Ovary (tissue), 9 donors: ENCODE results near the gene SYNGR4. TPM values are rescaled to one million over a fixed set of nuclear protein-coding genes. Genes with fewer than 3 reads are reported as not detected.

Experiments used
- DNase-seq, 5 donors: peaks; one replicate each; pipeline ENCODE4 v3.0.0-alpha.2; 2019 to 2020
- H3K27ac ChIP-seq, 2 donors: fragments of 200-600 bp; one replicate each; pipeline versions ENCODE4 v1.5.1 to v1.8.0; 2019 to 2022
- H3K27me3 ChIP-seq: fragments of 200-600 bp; one replicate; pipeline ENCODE4 v1.8.0; 2022
- H3K36me3 ChIP-seq: fragments of 200-600 bp; sonication (generic); one replicate; pipeline ENCODE4 v1.5.1; 2019
- H3K4me1 ChIP-seq: one replicate; pipeline ENCODE4 v1.8.1; 2013; ENCODE audit warnings: mild to moderate bottlenecking, moderate library complexity; ENCODE audit not compliant: insufficient read depth
- H3K4me3 ChIP-seq: fragments of 200-600 bp; sonication (generic); one replicate; pipeline ENCODE4 v1.5.1; 2017
- H3K9me3 ChIP-seq, 2 donors: fragments of 200-600 bp in 1 of 2; sonication (generic) in 1 of 2; one replicate each; pipeline versions ENCODE4 v1.5.1 to v1.8.1; 2013 to 2019; ENCODE audit warnings: mild to moderate bottlenecking in 1 of 2, moderate library complexity in 1 of 2
- CTCF ChIP-seq, 3 donors: fragments of 450-650 bp in 2 of 3; fragments of 200-600 bp in 1 of 3; IDR thresholded peaks; one replicate each; pipeline versions ENCODE4 v1.5.1 to v1.8.0; 2016 to 2022; ENCODE audit warnings: antibody characterized with exemption in 3 of 3, mild to moderate bottlenecking in 1 of 3
- EP300 ChIP-seq: sonication (generic); formaldehyde crosslinking; IDR thresholded peaks from one replicate; pipeline ENCODE4 v1.6.1; 2017; ENCODE audit warnings: antibody characterized with exemption
- POLR2A ChIP-seq: fragments of 450-650 bp; IDR thresholded peaks from one replicate; pipeline ENCODE4 v1.6.1; 2017; ENCODE audit warnings: antibody characterized with exemption, mild to moderate bottlenecking, moderate library complexity
- WGBS, 3 donors: extraction: QIAGEN DNeasy Blood & Tissue Kit in 1 of 3; methylation state at CpG; one replicate each; pipeline versions ENCODE4 v1.1.5 to v1.1.7; 2013 to 2017; 5-methylcytosine and 5-hydroxymethylcytosine counted together
- intact Hi-C, 4 donors: fragments of 100-400 bp; cut with DNase I; formaldehyde crosslinking; loops; one replicate each; pipeline versions ENCODE4 v1.11.0 to v1.15.1; 2022 to 2023
- polyA plus RNA-seq, 2 donors: library from polyadenylated mRNA; stranded (reverse); fragments of 200-250 nt in 1 of 2; fragments of 350-450 nt in 1 of 2; fragmentation: Illumina TruSeq in 1 of 2; extraction: RNeasy Lipid Tissue Mini Kit (QIAGEN cat#74804) in 1 of 2; gene quantifications; one replicate each; pipeline ENCODE4 v1.2.3, GENCODE V29; 2013 to 2014
- total RNA-seq, 7 donors: library from RNA; depleted of rRNA in 2 of 7; stranded (reverse); fragments of >200 nt in 2 of 7; fragmentation: NEBNext Ultra II Directional in 3 of 7; extraction: Animal tissue kit (Norgen Biotek cat#: 25700) in 3 of 7; gene quantifications; one replicate each; pipeline versions ENCODE4 v1.1.0 to v1.2.4, GENCODE V29; 2016 to 2023
- donor health status: DM: no; HTN: no; CAD: no; lungs with moderate emphysema.
- donor health status: DM: no; HTN: no; CAD: no.
- donor health status: Bipolar disorder and iron deficiency.
- donor health status: DM: yes; HTN: yes; CAD: no.
- donor health status: DM: no; HTN: no; CAD: no.
- donor health status: DM: yes; HTN: yes; CAD: no.

Gene SYNGR4
- total and polyA plus RNA-seq, 9 donors = not detected

- DNase-seq = peak in 2 of 5 donors; percentile 87
- H3K36me3 ChIP-seq = no peaks in the 10 kb centered on the region
- intact Hi-C loops = no loop called here
- H3K9me3 ChIP-seq = no peaks in the 10 kb centered on the region
- TF ChIP-seq CTCF (IDR thresholded peaks at IDR 0.05) (no peak), POLR2A (no peak), EP300 (no peak)
- peak overlapping the region; percentile 74 for H3K4me3 ChIP-seq
- 0 to 2% (median 1%) methylated on average over 10 of the region's 10 CpGs for WGBS, 3 donors
- peaks cover 3% of the 10 kb centered on the region for H3K4me1 ChIP-seq
- H3K27me3 ChIP-seq = no peaks in the 10 kb centered on the region
- peak overlapping the region; percentile 89 to 97 for H3K27ac ChIP-seq
Observed at GRCh38 chr19:48363500-48363809, 712 bp upstream of the SYNGR4 start.

GRCh38 chr19:48364598-48365348, 606 bp downstream of the SYNGR4 start:
- intact Hi-C loops = no loop called here
- H3K4me1 ChIP-seq = peaks cover 3% of the 10 kb centered on the region
- H3K27ac ChIP-seq = peak overlapping the region in 1 of 2 donors; percentile 97
- no peaks in the 10 kb centered on the region for H3K27me3 ChIP-seq
- peak overlapping the region; percentile 27 for H3K4me3 ChIP-seq
- peak in 4 of 5 donors; percentile 25 to 64 (median 61) for DNase-seq
- no peaks in the 10 kb centered on the region for H3K36me3 ChIP-seq
- no peaks in the 10 kb centered on the region for H3K9me3 ChIP-seq
- 60 to 66% (median 63%) methylated on average over 10 of the region's 10 CpGs for WGBS, 3 donors
- TF ChIP-seq POLR2A (no peak), EP300 (no peak), CTCF (IDR thresholded peaks at IDR 0.05) (no peak)

GRCh38 chr19:48365602-48366001, 1.4 kb downstream of the SYNGR4 start:
- no peak overlapping the region for H3K4me3 ChIP-seq
- no peaks in the 10 kb centered on the region for H3K27me3 ChIP-seq
- H3K36me3 ChIP-seq = no peaks in the 10 kb centered on the region
- H3K9me3 ChIP-seq = no peaks in the 10 kb centered on the region
- TF ChIP-seq CTCF (IDR thresholded peaks at IDR 0.05) (no peak), EP300 (no peak), POLR2A (no peak)
- intact Hi-C loops = no loop called here
- DNase-seq = peak in 3 of 5 donors; percentile 20 to 46 (median 45)
- WGBS, 3 donors = 90 to 94% (median 94%) methylated on average over 11 of the region's 11 CpGs
- no peak overlapping the region for H3K27ac ChIP-seq
- H3K4me1 ChIP-seq = peaks cover 3% of the 10 kb centered on the region

GRCh38 chr19:48367855-48368254, 3.7 kb downstream of the SYNGR4 start:
- 69% methylated on average over 5 of the region's 5 CpGs for WGBS, 3 donors
- no peaks in the 10 kb centered on the region for H3K9me3 ChIP-seq

More at GRCh38 chr19:48367855-48368254, 3.7 kb downstream of the SYNGR4 start:
- TF ChIP-seq POLR2A (no peak), EP300 (no peak), CTCF (IDR thresholded peaks at IDR 0.05) (no peak)
- Histone ChIP-seq H3K27me3 (no peaks in the 10 kb centered on the region), H3K4me3 (no peak overlapping the region), H3K36me3 (no peaks in the 10 kb centered on the region), H3K27ac (no peak overlapping the region), H3K4me1 (peaks cover 3% of the 10 kb centered on the region)
- no peak for DNase-seq
- intact Hi-C loops = no loop called here
